Mesodermal cell (in vitro differentiated cells): ENCODE results near the gene PARP8.
"Not testable (repeated sequence)": the region's sequence is repeated elsewhere in the genome, so short reads cannot be mapped to it uniquely, and the experiment has no call there.

ENCODE experiments used
- H3K27ac ChIP-seq: 2 replicates; pipeline ENCODE4 v1.7.0; 2013; ENCODE audit warnings: mild to moderate bottlenecking, low read depth, low read length, moderate library complexity; ENCODE audit not compliant: severe bottlenecking
- H3K36me3 ChIP-seq: 2 replicates; pipeline ENCODE4 v1.7.1; 2013; ENCODE audit warnings: mild to moderate bottlenecking, low read length, moderate library complexity; ENCODE audit not compliant: control insufficient read depth, insufficient read depth
- H3K4me1 ChIP-seq: one replicate; pipeline ENCODE4 v1.7.1; 2013; ENCODE audit warnings: mild to moderate bottlenecking, low read length; ENCODE audit not compliant: insufficient read depth, control insufficient read depth, poor library complexity, severe bottlenecking
- H3K4me3 ChIP-seq: 2 replicates; pipeline ENCODE4 v1.7.0; 2013; ENCODE audit warnings: low read length, control low read depth, mild to moderate bottlenecking; ENCODE audit not compliant: insufficient read depth, poor library complexity, severe bottlenecking; ENCODE audit errors: extremely low read depth
- H3K9me3 ChIP-seq: 2 replicates; pipeline ENCODE4 v1.7.1; 2013; ENCODE audit warnings: mild to moderate bottlenecking, low read length, moderate library complexity; ENCODE audit not compliant: control insufficient read depth
- WGBS, 2 experiments: methylation state at CpG; one replicate each; pipeline ENCODE4 v1.1.5; 2013; ENCODE audit warnings: missing lambda C conversion rate in 2 of 2; ENCODE audit not compliant: insufficient coverage in 2 of 2; 5-methylcytosine and 5-hydroxymethylcytosine counted together

Gene PARP8

DNA sequence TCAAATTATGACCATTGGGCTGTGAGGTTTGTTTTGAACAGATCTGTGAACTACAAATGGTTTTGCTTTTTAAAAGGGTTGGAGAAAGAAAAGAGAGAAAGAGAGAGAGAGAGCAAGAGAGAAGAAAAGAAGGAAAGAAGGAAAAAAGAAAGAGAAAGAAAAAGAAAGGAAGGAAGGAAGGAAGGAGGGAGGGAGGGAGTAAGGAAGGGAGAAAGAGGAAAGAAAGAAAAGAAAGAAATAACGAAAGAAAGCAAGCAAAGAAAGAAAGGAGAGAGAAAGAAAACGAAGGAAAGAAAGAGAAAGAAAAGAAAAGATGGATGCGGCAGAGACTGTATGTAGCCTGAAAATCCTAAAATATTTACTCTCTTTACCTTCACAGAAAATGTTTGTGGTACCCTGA, 104.0 kb downstream of the PARP8 start:
- WGBS, 2 experiments: 85 to 92% methylated on average over 2 of the region's 3 CpGs
- Histone ChIP-seq H3K36me3 (peaks cover 4% of the 10 kb centered on the region), H3K27ac (no peak overlapping the region), H3K9me3 (peaks cover 6% of the 10 kb centered on the region), H3K4me1 (no peaks in the 10 kb centered on the region), H3K4me3 (no peak overlapping the region)

DNA sequence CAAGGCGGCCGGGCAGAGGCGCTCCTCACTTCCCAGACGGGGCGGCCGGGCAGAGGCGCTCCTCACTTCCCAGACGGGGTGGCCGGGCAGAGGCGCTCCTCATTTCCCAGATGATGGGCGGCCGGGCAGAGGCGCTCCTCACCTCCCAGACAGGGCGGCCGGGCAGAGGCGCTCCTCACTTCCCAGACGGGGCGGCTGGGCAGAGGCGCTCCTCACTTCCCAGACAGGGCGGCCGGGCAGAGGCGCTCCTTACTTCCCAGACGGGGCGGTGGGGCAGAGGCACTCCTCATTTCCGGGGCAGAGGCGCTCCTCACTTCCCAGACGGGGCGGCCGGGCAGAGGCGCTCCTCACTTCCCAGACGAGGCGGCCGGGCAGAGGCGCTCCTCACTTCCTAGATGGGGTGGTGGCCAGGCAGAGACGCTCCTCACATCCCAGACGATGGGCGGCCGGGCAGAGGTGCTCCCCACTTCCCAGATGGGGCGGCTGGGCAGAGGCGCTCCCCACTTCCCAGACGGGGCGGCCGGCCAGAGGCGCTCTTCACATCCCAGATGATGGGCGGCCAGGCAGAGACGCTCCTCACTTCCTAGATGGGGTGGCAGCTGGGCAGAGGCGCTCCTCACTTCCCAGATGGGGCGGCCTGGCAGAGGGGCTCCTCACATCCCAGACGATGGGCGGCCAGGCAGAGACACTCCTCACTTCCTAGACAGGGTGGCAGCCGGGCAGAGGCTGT, 108.2 kb downstream of the PARP8 start:
- WGBS, 2 experiments: 97% methylated on average over 7 to 38 of the region's 51 CpGs
- H3K4me1 ChIP-seq: not testable (repeated sequence)

DNA sequence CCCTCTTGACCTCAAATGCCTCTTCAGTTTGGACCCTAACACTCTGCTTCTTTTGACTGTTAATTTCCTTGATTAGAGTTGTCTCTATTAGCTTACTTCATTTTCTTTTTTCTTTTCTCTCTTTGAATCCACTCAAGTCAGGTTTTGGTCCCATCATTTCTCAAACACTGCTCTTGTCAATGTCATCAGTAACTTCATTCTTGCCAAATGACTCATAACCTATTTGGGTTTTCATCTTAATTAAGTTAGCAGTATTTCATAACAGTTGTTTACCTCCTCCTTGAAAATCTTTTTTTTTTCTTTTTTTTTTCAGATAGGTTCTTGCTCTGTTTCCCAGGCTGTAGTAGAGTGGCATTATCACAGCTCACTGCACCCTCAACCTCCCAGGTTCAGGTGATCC, 119.6 kb downstream of the PARP8 start:
- no peak overlapping the region for H3K4me3 ChIP-seq
- no peaks in the 10 kb centered on the region for H3K9me3 ChIP-seq
- H3K27ac ChIP-seq: no peak overlapping the region
- peaks cover 4% of the 10 kb centered on the region for H3K36me3 ChIP-seq
- H3K4me1 ChIP-seq: no peaks in the 10 kb centered on the region

More for the DNA sequence above, 108.2 kb downstream of the PARP8 start:
- not testable (repeated sequence) for H3K27ac ChIP-seq, H3K9me3 ChIP-seq, H3K4me3 ChIP-seq, H3K36me3 ChIP-seq

DNA sequence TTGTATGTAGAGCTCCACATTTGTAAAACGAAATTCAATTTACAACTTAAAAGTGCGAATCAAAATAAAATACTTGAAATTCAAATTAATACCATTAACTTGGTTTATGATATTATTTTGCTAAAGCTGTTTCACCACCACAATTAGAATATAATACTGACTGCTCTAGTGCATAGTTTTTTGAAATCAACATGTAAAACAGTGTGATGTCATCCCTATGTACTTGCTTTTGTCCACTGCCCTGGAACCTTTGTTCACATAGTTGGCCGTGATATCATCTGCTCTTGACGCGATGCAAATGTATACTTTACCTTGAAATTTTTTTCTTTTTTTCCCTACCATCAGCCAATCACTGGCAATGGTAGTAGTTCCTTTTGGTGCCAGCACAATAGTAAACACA, 125.4 kb downstream of the PARP8 start:
- H3K27ac ChIP-seq: no peak overlapping the region
- peaks cover 8% of the 10 kb centered on the region for H3K36me3 ChIP-seq
- WGBS, 2 experiments: 94 to 100% methylated on average over 1 to 3 of the region's 5 CpGs
- H3K4me1 ChIP-seq: no peaks in the 10 kb centered on the region
- H3K4me3 ChIP-seq: no peak overlapping the region
- H3K9me3 ChIP-seq: no peaks in the 10 kb centered on the region

DNA sequence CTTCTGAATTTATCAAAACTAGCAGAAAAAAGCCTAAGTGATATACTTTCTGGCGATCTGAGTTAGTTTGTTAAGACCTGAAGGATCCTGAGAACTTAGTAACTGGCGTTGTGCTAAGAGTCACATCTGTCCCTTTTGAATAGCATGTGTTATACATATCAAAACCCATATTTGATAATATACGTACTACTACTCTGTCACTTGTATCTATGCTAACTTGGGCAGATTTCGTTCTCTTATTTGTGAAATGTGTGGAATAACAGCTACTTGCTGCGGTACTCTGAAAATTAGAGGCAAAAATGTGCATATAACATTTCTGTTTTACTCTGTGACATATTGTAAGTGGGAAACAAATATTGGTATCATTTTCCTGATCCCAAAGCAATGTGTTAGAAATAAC, 126.4 kb downstream of the PARP8 start:
- no peak overlapping the region for H3K4me3 ChIP-seq
- 67% methylated on average over 1 of the region's 5 CpGs; no CpG with 5 or more reads in 1 of the 2 experiments for WGBS, 2 experiments
- peaks cover 8% of the 10 kb centered on the region for H3K36me3 ChIP-seq
- H3K9me3 ChIP-seq: no peaks in the 10 kb centered on the region
- H3K27ac ChIP-seq: no peak overlapping the region
- no peaks in the 10 kb centered on the region for H3K4me1 ChIP-seq

DNA sequence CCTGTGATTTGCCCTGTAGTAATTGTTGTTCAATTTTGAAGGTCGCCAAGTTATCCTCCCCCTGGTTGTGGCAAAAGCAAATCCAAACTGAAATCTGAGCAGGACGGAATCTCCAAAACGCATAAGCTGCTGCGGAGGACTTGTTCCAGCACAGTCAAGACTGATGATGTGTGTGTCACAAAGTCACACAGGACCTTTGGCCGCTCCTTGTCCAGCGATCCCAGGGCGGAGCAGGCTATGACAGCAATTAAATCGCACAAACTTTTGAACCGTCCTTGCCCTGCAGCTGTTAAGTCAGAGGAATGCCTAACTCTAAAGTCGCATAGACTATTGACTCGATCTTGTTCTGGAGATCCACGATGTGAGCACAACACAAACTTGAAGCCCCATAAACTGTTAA, 128.4 kb downstream of the PARP8 start:
- Histone ChIP-seq H3K9me3 (no peaks in the 10 kb centered on the region), H3K27ac (no peak overlapping the region), H3K4me1 (no peaks in the 10 kb centered on the region), H3K36me3 (peaks cover 4% of the 10 kb centered on the region), H3K4me3 (no peak overlapping the region)
- whole genome bisulfite sequencing, 2 experiments: 95 to 97% methylated on average over 11 to 12 of the region's 12 CpGs

DNA sequence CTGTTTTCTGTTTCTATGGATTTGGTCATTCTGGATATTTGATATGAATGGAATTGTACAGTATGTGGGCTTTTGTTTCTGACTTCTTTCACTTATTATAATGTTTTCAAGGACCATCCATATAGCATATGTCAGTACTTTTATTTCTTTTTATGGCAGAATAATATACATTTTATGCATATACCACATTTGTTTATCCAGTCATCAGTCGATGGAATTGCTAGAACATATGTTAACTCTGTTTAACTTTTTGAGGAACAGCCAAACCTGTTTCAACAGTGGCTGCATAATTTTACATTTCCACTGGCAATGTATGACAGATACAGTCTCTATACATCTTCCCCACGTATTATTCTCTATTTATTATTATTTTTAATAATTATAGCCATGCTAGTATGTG, 131.6 kb downstream of the PARP8 start:
- Histone ChIP-seq H3K4me1 (no peaks in the 10 kb centered on the region), H3K36me3 (peaks cover 4% of the 10 kb centered on the region), H3K27ac (no peak overlapping the region), H3K9me3 (peaks cover 3% of the 10 kb centered on the region), H3K4me3 (no peak overlapping the region)
- whole genome bisulfite sequencing, 2 experiments: 100% methylated on average over 1 of the region's 2 CpGs; no CpG with 5 or more reads in 1 of the 2 experiments

DNA sequence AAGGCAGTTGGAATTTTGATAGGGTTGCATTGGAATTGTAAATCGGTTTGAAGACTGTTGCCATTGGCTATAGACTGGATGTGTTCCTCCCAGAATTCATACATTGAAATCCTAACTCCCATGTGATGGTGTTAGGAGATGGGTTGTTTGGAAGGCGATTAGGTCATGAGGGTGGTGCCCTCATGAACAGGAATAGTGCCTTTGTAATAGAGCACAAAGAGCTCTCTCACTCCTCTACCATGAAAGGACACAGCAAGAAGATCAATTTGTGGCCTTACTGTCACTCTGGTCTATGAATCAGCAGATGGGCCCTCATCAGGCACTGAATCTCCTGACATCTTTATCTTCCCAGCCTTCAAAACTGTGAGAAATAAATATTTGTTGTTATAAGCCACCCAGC, 133.2 kb downstream of the PARP8 start:
- H3K27ac ChIP-seq: no peak overlapping the region
- no CpG with 5 or more reads among the region's 2 CpGs for WGBS, 2 experiments
- no peak overlapping the region for H3K4me3 ChIP-seq
- peaks cover 4% of the 10 kb centered on the region for H3K36me3 ChIP-seq
- peaks cover 4% of the 10 kb centered on the region for H3K9me3 ChIP-seq
- no peaks in the 10 kb centered on the region for H3K4me1 ChIP-seq

DNA sequence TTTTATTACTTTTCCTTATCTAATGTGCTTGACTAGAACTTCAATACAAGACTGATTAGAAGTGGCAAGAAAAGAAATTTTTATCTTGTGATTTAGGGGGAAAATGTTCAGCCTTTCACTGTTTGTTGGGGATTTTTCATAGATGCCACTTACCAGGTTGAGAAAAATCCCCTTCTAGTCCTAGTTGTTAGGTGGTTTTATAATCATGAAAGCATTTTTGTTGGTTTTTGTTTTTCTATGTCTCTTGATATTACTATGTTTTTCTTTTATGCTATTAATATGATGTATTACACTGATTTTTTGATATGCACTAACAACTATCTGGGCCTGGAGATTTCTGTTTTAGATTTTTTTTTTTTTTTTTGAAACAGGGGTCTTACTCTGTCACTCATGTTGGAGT, 134.0 kb downstream of the PARP8 start:
- Histone ChIP-seq H3K4me3 (no peak overlapping the region), H3K27ac (no peak overlapping the region), H3K9me3 (peaks cover 4% of the 10 kb centered on the region), H3K4me1 (no peaks in the 10 kb centered on the region), H3K36me3 (no peaks in the 10 kb centered on the region)

DNA sequence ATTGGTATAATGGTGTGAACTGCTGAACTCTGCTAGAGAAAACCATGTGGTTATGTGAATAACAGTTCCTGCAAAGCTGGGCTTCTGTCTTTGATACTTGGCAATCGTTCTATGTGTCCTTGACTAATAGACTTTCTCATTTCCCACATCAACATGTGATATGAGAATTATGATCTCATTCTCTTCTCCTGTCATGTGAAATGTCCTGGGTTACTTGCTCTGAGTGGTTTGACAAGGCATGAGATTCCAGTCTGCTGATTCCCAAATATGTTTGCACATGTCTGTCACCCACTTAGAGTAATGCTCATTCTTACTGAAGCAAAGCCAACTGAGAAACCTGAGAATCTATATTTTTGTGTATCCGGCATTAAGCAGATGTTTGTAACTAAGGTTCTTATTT, 141.2 kb downstream of the PARP8 start:
- Histone ChIP-seq H3K27ac (no peak overlapping the region), H3K4me1 (no peaks in the 10 kb centered on the region), H3K4me3 (no peak overlapping the region), H3K9me3 (peaks cover 4% of the 10 kb centered on the region), H3K36me3 (no peaks in the 10 kb centered on the region)
- no CpG with 5 or more reads among the region's 2 CpGs for WGBS, 2 experiments

DNA sequence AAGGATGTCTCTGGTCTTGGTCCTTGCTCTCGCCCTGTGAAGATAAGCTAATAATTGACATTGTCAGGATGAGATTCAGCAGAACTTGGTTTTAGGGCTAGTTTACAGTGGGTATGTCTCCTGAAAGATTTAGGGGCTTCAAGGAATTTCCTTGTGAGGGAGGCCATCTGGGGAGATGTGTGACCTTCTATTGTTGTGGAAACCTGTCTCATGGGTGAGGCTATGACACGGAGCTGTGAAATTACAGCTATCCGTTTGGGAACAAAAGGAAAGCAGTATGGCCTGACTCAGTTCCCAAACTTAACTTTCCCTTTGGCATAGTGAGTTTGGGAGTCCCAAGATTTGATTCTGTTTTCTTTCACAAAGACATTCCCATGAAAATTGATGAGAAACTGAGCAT, 142.0 kb downstream of the PARP8 start:
- no peaks in the 10 kb centered on the region for H3K4me1 ChIP-seq
- no peak overlapping the region for H3K27ac ChIP-seq
- no peaks in the 10 kb centered on the region for H3K9me3 ChIP-seq
- H3K4me3 ChIP-seq: no peak overlapping the region
- H3K36me3 ChIP-seq: no peaks in the 10 kb centered on the region
- WGBS, 2 experiments: 53 to 56% methylated on average over 3 of the region's 3 CpGs
